HG03457 (cell line): Measurements from ENCODE around the gene DOCK4.

ENCODE experiments used
- ATAC-seq: cut with Tn5 transposase; IDR thresholded peaks from one replicate; pipeline ENCODE4 v1.9.1; 2021; ENCODE audit warnings: moderate number of reproducible peaks; ENCODE audit not compliant: unreplicated experiment

The DOCK4 gene

DNA sequence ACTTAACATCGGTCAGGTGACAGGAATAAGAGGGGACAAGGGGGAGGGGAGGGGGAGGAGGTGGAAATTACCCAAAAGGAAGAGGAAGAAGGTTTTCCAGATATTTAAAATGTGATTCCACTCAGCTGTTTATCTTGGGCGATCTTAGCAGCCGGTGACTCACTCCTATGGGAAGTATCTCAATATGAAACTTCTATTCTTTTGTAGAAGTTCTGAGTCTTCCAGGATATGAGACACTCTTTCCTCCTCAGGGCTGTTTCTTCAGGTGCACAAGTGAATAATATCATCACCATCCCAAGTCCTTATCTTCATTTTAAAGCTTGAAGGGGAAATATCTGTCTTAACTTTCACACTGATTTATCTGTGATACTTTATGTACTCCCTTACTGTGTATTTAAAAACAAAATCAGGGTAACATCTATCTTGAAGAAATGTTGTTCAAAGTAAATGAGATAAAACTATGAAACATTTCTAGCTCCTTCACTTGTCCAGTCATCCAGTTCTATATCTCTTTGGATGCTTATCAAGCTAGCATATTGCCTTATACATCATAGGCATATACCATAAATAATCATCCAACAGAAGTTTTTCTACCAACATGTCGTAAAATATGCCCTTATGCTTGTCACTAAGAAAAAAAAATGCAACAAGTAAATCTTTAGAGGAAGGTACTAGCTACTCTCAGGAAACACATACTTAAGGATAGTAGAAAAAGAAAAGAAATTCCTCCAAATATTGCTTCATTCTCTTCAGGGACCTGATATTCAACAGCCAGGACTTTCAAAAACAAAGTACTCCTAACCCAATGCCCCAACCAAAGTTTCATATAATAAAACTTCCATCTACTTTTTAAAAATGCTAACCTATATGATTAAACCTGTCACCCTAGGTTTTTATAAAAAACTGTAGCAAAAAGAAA lies 13.7 kb downstream of the DOCK4 start:
- no peak for ATAC-seq

GRCh38 chr7:112190120-112190519 lies 16.1 kb downstream of the DOCK4 start:
- ATAC-seq: no peak

- ATAC-seq: no peak
Observed at GRCh38 chr7:112189691-112190090, 16.5 kb downstream of the DOCK4 start.

DNA sequence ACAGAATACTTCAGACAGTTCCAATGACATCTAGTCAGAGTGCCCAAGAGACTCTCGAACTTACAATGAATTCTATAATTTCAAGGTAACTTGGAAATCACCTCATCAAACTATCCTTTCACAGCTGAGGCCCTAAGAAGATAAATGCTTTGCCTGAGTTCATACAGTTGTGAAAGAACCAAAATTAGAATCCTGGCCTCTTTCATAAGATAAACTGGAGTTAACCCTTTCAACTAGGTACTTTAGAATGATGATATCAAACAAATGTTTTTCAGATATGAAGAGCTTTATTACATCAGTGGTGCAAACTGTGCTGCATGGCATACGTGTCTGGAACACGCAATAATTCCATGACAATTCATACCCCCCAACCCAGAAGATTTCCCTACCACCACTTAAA lies 17.9 kb downstream of the DOCK4 start:
- no peak for ATAC-seq

GRCh38 chr7:112186300-112186699 lies 19.9 kb downstream of the DOCK4 start:
- no peak for ATAC-seq

DNA sequence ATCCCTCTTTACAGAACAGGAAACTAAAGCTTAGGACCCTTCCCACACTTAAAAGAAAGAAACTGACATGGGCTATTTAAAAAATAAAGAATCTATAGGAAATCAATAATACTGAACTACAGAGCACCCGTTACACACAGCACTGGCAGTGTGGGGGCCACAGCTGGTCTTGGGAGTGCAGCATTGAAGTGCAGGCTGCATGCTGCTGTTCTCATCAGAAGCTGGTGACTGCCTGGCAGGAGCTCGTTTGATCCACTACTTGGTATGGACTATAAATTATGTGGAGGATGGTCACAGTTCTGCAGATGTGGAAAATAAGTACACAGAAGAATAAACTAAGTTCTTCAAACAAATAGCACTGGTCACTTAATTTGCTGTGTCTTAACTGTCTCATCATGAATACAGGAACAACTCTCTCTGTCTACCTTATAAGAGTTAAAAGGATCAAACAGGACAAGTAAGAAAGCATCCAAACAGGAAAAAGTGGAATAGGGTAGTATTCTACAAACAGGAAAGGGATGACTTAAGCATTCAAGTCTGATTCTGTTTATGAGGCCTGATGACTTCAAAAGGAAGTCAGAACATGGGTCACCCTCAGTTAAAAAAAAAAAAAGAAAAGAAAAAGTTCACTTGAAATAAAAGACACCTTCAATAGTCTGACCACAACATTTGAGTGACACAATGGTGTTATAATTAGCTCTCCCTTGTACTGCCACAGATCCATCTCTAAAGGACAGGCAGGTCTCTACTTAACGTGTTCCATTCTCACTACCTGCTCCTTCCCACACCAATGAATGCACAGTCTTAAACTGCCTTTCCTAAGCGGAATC lies 21.0 kb downstream of the DOCK4 start:
- ATAC-seq: no peak

GRCh38 chr7:112184455-112184854 lies 21.7 kb downstream of the DOCK4 start:
- ATAC-seq: no peak

DNA sequence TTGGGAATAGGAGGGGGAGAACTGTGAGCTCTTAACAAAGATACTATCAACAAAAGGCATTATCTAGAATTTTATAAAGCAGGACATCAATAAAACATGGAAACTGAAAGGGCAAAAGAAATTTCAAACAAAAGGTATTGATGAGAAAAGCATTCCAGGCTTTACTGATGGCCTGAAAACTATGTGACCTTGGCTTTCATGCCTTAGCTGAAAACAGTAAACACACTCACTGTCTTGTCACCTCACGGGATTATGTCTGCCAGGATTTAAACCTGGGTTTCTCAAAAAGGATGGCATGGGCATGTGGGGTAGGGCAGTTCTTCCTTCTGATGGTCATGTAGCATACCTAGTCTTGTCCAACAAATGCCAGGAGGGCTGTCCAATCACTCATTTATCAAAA lies 22.9 kb downstream of the DOCK4 start:
- no peak for ATAC-seq

DNA sequence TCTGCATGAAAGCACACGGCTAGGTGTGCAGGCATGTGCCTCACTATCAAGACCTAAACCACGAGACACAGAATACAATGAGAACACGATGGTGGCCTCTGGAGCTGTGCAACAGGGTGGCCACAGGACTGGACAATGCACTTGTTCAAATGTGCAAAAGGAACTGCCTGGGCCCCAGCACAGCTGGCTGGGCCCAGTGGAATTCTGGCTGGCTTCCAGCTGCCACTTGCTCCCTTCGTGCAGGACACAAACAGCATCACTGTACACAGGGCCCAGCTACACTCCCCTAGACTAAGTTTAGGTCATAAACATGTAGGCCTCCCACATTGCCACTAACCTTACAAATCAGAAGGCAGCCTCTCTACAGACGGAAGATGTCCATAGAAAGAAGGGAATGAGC lies 23.4 kb downstream of the DOCK4 start:
- ATAC-seq: no peak

DNA sequence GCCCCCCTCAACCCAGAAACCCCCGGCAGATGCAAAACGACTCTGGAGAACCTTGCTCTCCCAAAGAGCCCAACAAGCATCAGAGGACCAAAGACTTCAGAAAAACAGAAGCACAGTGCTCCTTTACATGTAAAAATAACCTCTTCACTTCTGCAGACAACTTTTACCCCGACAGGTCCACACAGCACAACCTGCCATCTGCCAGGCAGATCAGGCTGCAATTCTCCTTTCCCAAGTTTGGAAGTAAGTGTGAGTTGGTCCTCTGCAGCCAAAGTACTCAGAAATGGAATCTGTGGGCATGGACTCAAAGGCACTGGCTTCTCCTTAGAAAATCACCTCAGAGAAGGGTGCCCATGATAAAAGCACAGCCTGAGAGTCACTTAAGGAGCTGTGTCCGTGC lies 26.0 kb downstream of the DOCK4 start:
- no peak for ATAC-seq

DNA sequence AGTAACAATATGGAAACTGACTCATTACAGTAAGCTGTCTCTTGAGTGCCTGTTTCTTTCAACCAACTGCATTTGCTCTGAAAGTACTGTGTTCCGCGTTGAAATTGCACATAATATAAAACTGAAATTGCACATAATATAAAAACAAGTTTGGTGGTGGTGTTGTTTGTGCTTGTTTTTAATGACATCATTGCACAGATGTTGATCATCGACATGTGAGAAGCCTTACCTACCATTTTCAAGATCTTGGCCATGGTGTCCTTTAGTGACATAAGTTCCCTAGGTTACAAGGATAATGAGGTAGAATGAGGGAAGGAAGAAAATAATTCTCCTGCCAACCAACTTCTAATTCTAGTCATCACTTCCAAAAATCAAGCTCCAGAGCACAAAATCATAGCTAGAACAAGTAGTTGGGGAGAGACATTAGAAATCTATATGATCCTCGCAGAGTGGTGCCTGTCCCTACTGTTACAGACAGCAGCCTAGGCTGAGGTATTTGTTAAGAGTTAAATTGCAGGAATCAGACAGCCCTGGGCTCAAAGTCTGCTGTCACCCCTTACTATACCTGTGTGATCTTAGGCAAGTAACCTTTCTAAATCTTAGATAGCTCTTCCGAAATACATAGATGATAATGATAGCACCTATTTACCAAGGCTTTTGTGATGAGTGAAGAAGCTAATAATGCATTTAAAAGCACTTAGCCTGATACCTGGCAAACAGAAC lies 29.3 kb downstream of the DOCK4 start:
- no peak for ATAC-seq

DNA sequence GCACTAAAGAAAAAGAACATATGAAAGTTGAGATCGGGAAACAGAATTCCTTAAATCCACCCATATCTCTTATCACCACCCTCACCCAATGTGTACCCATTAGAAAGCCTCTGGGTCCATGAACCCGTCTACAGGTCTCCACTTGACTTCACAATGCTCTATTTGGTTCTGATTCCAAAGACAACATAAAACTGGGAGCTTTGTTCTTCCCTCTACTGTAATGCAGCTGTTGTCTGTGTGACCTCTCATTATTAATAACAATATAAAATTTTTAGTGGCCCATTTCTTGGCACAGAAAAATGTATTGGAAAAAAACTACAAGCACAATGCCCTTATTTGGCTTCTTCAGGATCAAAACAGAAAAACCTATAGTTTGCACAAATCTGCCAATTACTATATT lies 30.0 kb downstream of the DOCK4 start:
- ATAC-seq: no peak

DNA sequence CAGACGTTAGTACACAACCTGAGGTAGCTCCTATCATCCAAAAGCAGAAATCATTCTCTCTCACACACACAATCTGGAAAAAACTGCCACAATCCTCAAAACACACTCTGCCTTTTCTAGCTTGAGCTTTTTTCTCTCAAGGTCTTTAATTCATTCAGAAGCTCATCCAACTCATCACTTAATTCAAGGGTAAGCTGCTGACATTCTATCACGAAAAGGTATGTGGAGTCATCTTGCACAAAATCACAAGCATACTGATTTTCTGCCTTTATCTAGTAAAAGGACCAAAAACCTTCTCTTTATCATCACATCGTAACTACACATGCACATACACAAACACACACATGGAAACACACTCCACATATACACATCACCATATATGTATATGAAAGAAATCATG lies 32.0 kb downstream of the DOCK4 start:
- ATAC-seq: no peak

DNA sequence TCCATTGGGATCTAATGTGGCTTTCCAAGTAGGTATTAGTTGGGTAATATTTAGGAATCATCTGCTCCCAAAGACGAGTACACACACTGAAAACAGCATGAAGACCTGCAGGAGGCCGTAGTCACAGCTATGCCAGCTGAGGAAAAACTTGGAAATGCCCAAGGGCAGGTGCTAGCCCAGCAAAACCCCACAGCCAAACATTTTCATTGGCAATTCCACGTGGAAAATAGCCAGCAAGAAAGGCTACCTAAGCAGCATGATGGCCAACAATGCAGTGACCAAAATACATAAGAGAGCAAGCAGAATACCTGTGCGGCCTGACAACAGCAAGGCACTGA lies 32.7 kb downstream of the DOCK4 start:
- no peak for ATAC-seq

DNA sequence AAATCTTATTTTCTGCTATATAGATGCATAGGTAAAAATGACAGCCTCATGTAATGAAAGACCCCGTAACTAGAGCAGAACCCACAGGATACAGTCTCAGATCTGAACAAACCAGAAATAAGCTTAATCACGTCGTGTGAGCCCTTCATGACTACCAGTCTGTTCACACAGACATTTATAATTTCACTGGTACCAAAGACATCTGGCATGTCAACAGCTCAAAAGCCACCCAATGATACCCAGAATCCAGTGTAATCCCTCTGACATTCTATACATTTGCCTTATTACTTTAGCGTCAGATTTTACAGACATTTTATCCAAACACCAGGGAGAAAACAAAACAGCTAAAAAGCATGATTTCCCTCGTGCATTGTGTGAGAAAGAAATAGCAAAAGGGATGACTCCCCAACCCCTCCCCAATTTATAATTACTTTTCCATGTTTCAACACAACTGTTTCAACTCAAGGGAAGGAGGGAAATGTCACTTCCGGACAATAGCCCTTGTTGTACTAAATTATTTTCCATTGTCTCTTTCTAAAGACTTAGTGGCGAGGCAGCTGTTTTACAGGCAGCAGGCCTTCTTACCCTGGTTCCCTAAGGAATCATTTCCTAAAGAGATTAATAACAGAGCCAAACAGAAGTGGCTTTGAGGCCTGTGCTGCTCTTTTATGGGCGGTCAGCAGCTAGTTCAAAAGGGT lies 33.2 kb downstream of the DOCK4 start:
- no peak for ATAC-seq

- ATAC-seq: no peak
Observed at GRCh38 chr7:112171673-112172072, 34.5 kb downstream of the DOCK4 start.

DNA sequence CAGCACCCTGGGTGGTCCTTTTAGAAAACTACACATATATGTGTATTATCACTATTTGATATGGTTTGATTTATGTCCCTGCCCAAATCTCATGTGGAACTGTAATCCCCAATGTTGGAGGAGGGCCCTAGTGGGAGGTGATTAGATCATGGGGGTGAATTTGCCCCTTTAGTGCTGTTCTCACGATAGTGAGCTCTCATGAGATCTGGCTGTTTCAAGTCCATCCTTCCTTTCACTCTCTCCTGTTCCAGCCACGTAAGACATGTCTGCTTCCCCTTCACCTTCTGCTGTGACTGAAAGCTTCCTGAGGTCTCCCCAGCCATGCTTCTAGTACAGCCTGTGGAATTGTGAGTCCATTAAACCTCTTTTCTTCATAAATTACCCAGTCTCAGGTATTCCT lies 37.3 kb downstream of the DOCK4 start:
- ATAC-seq: no peak

DNA sequence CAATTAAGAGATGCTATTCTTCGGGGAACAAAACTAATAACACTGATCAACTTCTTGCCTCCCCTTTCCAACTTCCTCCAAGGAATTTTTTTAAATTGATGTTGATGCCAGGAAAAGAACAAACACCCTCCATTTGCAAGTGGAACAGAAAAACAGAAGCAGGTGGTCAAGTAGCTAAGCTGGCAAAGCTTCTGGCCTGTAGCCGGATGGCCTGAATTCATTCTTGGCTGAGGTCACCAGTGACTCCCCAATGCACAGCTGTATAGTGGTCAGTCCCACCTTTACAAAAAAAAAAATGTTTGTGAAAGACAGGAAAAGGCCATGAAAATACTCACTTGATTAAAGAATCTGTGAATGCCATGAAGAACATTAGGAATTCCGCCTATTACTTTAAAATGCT lies 39.1 kb downstream of the DOCK4 start:
- ATAC-seq: no peak

GRCh38 chr7:112162784-112163506 lies 43.3 kb downstream of the DOCK4 start:
- ATAC-seq: no peak

- no peak for ATAC-seq
Observed at GRCh38 chr7:112162142-112162766, 43.9 kb downstream of the DOCK4 start.
